NCI-H2227 (cell line): Measurements from ENCODE around the gene SAMD11.

Experiments used
- DNase-seq: peaks from one replicate; lab custom pipeline; 2025; ENCODE audit not compliant: unreplicated experiment; lab: John Stamatoyannopoulos, UW

The SAMD11 gene

DNA sequence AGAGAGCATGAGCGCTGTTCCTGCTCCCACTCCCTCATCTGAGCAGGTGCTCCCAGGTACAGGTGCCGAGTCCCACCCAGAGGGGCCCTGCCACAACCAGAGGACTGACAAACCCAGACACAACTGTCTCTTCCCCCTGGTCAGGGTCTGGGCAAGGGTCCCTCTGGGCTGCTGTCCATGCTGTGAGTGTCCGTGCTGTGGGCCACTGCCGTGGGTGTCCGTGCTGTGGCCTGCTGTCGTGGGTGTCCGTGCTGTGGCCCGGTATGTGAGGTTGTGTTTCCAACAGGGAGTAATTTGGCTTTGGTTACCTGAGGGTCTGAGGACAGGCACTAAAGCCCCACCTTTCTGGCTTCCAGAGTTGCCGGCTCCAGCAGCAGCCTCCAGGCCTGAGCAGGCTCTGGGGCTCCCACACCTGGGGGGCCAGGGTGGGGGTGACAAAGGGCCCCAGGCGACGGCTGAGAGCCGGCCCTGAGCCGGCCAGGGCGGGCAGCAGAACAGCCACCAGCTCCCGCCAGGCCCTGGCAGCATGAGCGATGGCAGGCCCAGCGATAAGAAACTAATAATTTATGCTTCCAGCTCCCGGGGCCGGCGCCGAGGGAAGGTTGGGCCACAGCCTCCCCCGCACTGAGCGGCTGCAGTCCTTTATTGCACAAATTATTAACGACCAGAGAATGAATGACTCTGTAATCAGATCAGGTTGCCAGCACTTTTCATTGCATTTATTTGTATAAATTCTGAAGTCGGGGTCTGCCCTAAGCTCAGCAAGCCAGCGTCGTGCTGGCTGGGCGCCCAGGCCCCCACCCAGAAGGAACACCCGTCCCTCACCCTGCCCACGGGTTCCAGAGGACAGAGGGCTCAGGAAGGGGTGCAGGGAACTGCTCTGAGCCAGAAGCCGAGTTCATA is 7.3 kb upstream of the SAMD11 start:
- peak; percentile 53 for DNase-seq

DNA sequence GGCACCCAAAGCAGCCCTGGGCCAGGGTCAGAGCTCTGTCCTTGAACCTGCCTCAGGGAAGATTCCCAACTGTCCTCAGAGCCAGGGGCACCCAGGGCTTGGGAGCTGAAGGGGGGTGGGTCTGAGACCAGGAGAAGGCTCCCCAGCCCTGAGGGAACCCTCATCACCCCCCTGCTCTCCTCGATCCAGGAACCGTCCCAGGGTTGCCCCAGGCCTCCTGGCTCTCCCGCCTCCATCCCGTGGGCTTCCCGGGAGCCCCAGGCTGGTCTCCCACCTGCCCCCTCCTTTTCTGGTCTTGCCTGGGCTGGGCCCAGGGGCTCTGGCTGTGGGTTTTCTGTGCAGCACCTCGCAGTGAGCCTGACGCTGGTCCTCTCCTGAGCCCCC is 6.7 kb upstream of the SAMD11 start:
- no peak for DNase-seq

DNA sequence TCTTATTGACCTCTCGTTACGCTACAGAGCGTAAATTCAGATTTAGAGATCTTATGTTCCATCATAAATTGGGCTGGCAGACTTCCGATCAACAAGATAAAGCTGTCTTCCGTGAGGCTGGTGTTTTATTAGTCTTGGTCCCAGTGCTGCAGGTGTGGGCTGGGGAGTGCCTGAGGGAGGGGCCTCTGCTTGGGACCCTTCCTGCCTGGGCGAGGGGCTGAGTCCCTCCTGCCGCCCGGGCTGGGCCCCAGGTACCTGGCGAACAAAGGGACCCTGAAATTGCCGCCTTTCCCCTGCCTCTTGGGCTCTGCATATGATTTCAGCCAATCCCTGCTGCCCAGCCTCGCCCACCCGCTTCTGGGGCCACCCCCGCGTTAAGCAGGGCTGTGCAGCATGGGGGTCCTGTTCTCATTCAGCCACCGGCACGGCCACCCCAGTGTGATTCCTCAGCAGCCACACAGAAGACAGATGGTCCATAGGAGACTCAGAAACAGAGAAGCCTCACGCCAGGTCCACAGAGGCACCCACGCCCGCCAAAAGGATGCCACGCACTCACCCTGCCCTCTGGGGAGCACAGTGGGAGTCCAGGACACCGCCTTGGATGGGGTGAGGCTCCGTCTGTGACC is 6.1 kb upstream of the SAMD11 start:
- no peak for DNase-seq

DNA sequence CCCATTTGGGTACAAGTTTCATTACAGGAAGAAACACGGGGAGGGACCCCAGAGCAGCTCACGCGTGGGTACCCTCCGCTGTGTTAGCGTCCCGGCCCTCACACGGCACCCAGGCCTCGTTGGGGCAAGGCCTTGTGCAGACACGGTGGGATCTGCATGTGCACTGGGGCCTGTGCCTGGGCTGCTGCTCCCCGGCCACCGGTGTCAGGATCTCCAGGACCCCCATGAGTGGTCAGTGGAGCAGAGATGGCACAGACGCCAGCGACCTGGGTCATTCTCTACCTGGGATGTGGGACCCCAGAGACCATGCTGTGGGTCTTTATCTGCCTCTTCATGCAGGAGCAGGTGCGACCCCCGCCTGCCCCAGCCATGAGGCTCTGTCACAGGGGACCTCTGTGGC is 5.4 kb upstream of the SAMD11 start:
- no peak for DNase-seq

DNA sequence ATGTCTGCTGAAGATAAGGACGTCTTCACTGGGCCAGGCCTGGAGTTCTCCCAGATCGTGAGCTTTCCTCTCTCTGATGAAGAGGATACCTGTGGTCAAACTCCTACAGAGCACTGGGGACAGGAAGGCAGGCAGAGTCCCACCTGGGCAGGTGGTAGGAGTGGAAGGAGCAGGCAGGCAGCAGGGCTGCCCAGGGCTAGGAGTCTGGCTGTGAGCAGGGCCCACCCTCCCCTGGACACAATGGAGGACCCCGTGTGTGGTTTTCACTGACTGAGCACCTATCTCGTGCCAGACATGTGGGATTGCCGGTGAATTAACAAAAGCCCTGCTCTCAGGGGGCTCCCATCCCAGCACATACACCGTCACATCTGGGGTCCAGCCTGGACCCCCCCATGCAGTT is 4.9 kb upstream of the SAMD11 start:
- no peak for DNase-seq

DNA sequence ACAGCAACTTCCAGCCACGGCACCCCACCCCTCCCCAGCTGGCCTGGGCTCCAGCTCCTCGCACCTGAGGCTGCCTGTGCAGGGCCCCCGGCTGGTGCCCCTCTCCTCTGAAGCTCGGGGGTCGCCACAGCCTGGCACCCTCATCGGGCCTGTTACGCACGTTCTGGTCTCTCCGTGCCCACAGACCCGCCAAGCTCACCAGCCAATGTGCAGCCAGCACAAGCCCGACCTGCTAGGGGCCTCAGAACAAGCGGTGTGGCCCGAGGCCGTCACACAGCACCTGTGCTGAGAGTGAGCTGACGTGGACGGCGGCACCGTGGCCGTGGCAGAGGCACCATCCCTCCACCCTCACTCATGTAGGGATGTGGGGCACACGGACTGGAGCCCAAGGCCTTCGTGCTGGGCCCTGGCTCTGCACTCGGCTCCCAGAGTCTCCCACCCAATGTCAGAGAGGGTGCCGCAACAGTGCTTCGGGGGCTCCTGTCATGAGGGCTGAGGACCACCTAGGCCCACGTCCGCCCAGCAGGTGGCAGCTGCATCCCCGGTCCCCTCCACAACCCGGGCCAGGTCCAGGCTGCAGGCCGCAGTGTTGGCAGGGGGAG is 4.4 kb upstream of the SAMD11 start:
- DNase-seq, result no peak

DNA sequence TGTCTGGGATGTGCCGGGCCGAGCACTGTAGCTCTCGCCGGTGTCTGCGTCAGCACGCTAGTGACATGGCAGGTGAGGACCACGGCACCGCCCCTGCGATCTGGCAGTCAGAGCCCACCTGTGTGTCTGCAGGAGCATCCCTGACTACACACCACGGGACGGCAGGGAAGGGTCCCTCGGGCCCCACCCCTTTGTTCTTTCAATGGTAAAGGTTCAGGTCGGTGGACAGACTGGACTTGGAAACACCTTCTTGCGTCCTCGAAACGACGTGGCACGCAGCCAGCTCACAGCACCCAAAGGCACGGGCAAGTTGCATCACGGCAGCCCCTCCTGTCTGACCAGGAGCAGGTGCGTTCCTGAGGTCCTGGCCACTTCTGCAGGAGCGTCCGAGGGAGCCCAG is 3.7 kb upstream of the SAMD11 start:
- no peak for DNase-seq

DNA sequence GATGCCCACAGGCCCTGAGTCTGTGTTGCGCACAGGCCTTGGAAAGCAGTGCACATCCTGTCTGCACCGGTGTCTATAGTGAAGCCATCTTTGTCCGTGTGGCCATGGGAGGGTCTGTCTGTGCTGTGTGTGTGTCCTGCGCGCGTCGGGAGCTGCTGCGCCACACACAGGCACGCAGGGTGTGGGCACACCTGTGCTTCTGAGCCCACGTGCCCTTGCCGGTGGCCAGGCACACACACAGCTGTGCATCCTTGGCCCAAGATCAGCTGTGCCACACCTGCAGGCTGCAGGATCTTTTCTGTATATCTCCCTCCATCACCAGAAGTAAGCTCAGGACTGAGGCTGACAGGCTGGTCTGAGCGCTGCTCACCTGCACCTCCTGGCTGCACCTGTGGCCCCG is 3.2 kb upstream of the SAMD11 start:
- DNase-seq, result no peak

DNA sequence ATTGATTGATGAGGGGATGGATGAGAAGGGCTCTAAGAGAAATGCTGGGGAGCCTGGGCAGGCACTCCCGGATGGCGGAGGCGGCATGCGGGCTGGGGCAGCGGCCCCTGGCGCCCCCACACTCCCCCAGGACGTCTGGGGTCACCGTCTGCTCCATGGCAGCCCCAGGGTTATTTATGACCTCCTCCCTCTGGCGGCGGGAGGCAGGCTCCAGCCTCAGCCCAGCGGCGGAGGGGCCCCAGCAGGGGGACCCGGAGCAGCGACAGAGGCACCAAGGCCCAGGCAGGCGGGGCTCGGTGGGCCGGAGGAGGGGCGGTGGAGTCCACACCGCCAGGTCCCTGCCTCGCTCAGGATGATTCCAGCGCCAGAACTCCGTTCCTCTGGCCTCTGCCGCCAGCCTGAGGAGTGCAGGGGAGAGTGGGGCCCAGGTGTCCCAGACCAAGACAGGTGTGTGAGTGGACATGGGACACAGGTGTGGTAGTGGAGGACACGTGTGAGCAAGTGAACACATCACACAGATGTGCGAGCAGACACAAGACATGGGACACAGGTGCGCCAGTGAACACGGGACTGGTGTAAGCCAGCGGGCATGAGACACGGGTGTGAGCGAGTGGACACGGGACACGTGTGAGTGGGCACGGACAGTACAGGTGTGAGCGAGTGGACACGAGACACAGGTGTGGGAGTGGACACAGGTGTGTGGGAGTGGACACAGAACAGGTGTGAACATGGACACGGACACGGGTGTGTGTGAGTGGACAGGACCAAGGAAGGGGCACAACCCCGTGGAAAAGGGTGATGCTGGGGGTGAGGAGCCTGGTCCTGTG is 2.5 kb upstream of the SAMD11 start:
- DNase-seq, result peak; percentile 93

DNA sequence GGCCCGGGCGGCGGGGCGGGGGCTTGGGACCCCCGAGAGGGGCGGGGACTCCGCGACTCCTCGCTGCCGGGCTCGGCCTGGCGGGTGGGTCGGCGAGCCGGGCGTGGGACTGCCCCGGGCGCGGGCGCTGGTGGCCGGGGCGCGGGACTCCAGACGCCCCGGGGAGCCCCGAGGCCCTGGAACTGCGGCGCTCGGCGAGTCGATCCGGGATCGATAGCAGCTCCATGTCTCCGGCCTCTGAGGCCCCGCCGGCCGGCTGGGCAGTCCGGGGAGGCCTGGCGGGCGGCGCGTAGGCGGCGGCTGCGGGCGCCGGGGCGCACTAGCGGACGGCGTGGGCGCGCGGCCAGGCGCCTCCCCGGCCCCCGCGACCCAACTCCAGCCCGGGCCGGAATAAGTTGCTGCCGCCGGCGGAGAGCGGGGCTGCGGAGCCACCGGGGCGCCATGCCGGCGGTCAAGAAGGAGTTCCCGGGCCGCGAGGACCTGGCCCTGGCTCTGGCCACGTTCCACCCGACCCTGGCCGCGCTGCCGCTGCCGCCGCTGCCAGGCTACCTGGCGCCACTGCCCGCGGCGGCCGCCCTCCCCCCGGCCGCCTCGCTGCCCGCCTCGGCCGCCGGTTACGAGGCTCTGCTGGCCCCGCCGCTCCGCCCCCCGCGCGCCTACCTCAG is 400 bp downstream of the SAMD11 start:
- DNase-seq, result no peak

DNA sequence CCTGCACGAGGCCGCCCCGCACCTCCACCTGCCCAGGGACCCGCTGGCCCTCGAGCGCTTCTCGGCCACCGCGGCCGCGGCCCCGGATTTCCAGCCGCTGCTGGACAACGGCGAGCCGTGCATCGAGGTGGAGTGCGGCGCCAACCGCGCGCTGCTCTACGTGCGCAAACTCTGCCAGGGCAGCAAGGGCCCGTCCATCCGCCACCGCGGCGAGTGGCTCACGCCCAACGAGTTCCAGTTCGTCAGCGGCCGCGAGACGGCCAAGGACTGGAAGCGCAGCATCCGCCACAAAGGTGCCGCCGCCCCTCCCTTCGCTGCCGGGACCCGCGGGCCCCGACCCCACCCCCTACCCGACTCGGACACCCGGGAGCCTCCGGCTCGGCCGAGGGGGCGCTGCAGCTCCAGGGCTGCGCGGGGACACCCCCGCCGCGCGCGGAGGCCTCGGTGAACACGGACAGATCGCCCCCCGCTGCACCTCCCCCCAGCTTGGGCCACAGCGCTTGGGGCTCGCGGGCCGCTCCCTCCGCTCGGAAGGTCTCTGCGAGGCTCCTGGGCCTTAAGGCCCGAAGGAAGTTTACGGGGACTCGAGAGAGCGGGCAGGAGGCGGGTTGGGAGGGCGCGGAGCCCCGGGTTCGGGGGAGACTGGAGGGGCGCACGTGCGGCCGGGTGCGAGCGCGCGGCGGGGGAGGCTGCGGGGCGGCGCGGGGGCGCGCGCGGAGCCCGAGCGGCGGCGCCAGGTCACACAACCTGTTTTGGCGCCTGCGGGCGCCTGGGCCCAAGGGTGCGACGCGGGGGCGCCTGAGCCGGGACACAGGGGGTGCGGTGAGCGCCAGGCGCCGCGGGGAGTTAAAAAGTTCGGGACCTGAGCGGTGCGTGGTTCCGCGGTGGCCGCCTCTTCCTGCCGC is 1.2 kb downstream of the SAMD11 start:
- peak; percentile 76 for DNase-seq

DNA sequence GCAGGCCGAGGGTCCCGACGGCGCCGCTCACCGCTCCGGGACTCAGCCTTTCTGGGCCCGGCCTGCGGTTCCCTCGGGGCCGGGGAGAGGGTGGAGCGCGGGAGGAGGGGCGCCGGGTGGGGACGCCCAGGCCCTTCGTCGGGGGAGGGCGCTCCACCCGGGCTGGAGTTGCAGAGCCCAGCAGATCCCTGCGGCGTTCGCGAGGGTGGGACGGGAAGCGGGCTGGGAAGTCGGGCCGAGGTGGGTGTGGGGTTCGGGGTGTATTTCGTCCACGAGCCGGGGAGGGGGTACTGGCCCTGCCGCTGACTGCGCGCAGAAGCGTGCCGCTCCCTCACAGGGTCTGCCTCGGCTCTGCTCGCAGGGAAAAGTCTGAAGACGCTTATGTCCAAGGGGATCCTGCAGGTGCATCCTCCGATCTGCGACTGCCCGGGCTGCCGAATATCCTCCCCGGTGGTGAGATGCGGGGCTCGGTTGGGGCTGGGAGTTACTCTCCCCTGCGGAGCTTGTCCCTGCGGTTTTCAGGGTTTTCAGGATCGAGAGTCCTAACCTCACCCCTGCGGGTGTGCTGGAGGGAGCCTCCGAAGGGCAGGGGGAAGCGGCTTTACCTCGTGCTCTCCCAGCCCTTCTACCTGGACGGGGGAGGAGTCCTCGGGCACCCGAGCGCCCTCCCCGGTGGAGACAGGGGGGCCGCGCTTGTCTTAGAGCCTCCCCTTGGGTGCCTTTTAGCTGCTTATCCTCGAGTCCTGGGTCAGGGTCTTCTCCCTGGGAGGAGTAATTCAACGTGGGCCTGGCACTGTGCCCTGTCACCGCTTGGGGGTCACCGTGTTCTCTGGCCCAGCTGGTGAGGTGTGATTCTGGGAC is 2.1 kb downstream of the SAMD11 start:
- DNase-seq, result peak; percentile 65

DNA sequence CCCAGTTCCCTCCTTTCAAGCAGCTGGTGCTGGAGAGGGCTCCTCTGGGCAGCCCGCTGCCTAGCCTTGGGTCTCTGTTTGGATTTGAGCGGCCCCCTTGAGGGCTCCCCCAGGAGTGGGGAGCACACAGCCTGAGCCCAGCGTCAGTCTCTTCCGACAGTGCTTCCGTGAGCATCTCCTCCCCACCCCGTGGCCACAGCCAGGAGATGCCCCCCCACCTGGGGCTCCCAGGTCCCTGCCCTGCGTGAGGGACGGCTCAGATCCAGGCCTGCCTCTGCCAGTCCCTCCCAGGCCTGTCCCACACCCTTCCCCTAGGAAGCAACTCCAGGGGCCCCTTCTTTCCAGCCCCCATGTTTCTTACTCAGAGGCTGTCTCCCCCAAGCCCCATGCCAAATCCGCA is 3.5 kb downstream of the SAMD11 start:
- DNase-seq, result no peak

DNA sequence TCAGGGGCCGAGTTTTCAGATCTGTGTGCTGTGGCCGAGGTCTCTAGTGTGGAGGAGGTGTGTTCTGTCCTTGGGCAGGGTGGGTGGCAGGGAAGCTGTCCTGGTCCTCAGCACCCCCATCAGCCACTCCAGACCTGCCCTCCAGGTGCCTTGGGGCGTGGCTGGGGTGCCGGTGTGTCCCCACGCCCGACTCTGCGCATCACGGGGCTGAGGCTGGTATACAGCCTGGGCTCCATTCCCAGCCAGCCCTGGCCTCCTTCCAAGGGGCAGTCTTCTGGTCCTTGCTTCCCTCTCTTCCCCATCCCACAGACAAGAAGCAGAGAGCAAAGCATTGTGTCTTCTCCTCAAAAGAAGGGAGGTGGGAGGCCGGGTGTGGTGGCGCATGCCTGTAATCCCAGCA is 4.0 kb downstream of the SAMD11 start:
- DNase-seq, result no peak

DNA sequence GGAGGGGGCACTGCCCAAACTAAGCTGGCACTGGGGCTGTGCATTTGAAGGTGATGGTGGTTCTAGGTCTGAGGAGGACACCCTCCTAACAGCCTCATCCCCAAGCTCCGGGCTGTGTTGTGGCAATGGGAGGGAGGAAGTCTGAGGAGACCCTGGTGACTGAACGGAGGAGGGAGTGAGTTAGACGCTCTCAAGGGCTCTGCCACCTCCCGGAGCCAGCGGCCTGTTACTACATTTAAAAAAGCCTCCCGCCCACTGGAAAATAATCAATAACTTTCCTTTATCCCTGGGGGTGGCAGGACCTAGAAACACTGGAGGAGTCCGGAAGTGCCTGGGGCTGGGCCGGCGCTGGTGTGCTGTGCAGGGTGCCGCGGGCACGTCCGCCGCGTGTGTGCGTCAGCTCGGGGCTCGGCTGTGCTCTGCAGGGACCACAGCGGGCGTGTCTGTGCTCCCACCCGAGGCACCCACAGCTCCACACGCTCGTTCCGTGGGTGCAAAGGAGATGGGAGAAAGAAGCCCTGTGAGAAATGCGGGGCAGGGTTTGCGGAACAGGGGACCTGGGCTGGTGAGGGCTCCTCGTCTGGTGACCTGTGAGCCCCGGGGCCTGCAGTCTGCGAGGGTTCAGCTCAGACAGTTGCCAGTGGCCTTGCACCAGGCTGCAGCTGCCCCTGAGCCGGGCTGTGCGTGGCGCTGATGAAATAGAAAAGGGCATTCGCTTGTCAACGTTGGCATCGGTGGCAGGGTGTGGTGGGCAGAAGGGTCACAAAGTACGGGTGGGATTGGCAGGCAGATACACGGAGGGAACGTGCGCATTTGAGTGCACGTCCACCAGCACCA is 5.3 kb downstream of the SAMD11 start:
- no peak for DNase-seq

DNA sequence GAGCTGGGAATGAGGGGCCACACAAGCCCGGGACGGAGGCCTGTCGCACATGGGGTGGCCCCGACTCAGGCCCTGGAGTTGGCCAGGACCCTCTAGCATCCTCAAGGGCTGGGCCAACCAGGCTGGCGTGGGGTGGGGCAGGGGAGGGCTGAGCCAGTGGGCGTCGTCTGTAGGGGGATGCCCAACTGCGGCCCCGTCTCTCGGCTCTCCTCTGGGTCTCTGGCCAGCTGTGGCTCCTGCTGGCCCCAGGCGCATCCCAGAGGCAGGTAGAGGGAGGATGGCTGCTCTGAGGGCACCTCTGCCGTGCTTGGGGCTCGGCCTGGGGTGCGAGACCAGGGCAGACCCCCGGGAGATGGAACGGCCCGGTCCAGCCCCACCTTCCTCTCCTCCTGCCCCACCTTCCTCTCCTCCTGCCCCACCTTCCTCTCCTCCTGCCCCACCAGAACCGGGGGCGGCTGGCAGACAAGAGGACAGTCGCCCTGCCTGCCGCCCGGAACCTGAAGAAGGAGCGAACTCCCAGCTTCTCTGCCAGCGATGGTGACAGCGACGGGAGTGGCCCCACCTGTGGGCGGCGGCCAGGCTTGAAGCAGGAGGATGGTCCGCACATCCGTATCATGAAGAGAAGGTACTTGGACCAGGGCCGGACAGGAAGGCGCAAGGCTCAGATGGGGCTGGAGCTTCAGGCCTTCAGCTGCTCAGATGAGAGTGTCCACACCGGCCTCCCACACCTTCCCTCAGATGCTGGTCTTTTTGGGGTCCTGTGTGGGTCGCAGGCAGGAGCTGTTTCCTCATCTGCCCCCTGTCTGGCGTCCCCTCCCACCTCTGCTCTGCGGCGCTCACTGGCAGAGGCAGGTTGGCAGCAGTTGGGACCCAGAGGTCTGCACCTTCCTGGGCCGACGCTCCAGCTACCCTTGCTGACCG is 6.2 kb downstream of the SAMD11 start:
- DNase-seq, result no peak

DNA sequence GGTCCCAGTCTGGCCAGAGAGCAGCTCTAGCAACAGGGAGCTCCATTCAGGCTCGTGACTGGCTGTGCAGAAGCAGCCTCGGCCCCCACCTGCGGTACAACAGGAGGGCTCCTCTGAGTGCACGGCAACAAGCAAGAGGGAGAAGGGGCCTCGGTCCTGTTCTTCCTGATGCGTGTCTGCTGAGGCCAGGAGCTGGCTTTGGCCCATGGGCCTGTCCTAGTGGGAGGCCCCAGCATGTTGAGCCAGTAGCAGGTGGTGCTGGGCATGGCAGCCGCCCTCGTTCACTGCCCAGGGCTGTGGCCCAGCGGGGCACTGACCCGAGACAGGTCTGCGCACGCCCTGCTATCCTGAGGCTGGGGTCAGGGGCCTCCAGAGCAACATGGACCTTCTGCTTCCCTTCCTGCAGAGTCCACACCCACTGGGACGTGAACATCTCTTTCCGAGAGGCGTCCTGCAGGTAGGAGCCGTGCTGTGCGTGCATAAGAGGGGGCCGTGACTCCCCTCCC is 7.0 kb downstream of the SAMD11 start:
- DNase-seq, result no peak
